GM21576 (cell line): ENCODE measurements around the gene ERCC5.

Source experiments
- ATAC-seq: cut with Tn5 transposase; IDR thresholded peaks from one replicate; pipeline ENCODE4 v1.9.1; 2021; ENCODE audit warnings: mild to moderate bottlenecking, moderate library complexity; ENCODE audit not compliant: unreplicated experiment

ERCC5 gene

GRCh38 chr13:102845630-102846260 lies at the start of gene ERCC5:
Gene ERCC5 (plus strand): TSS chr13:102846032. CDS start chr13:102846267, 235 bp downstream.
- ATAC-seq: peak; percentile 87

DNA sequence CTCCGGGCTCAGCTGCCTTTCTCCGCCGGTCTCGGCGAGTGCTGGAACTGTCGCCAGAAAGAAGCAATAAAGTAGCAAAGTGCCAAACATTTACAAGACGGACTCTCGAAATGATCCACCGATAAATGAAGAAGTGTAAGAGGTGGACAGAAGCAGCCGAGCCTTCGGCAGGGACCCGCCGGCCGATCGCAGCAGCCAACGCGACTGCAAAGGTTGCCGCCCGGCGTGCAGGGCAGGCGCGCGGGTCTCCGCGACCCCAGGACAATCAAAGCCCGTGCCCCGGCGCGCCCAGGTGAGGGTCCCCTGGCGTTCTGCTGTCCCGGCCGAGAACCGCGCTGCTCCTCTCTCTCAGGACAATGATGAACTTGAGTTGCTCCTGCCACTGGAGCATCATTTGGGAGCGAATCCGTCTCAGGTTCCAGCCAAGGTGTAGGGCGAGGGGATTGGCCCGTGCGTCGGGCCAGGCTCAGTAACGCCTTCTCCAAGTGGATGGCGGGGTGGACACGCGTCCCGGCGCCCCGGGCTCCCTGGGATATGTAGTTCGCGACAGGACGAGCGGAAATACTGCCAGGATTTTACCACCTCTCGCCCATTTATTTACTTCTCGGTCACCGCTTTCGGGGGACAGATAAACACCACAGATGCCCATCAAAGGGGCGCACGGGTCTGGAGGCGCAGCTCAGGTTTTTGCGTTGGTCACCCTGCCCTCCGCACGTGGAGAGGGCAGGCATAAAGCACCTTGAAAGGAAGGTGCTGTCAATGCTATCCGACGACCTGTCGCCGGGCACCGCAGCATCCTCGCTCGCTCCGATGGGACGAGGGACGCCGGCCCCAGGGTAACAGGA lies 47.0 kb upstream of the ERCC5 start, which contains the start of the genes BIVM and POGLUT2:
Gene BIVM (plus strand): TSS at position 539 of the 845 bp plus-strand sequence. CDS start 8,149 bp downstream, outside the sequence.
Gene POGLUT2 (minus strand): TSS at position 396 of the 845 bp plus-strand sequence. CDS start 306 bp downstream, at position 90.
- ATAC-seq: peak; percentile 84

- ATAC-seq: peak; percentile 11
Observed at GRCh38 chr13:102799426-102800144, 46.2 kb upstream of the ERCC5 start.

- ATAC-seq: peak; percentile 76
Observed at GRCh38 chr13:102800145-102801041, 45.4 kb upstream of the ERCC5 start.

DNA sequence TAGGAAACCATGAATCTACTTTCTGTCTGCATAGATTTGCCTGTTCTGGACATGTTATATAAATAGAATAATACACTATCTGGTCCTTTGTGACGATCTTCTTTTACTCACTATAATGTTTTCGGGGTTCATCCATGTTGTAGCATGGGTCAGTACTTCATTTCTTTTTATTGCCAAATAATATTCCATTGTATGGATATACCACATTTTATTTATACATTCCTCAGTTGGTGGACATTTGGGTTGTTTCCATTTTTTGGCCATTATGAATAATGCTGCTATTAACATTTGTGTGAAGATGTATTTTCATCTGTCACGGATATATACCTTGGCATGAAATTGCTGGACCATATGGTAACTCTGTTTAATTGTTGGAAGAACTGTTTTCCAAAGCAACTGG lies 40.2 kb upstream of the ERCC5 start:
- ATAC-seq: no peak

- no peak for ATAC-seq
Observed at GRCh38 chr13:102807699-102808098, 38.1 kb upstream of the ERCC5 start.

- ATAC-seq: peak; percentile 43
Observed at GRCh38 chr13:102812611-102813287, 33.1 kb upstream of the ERCC5 start.

GRCh38 chr13:102814025-102814607 lies 31.7 kb upstream of the ERCC5 start:
- ATAC-seq: peak; percentile 57

- no peak for ATAC-seq
Observed at GRCh38 chr13:102814793-102815192, 31.0 kb upstream of the ERCC5 start.

DNA sequence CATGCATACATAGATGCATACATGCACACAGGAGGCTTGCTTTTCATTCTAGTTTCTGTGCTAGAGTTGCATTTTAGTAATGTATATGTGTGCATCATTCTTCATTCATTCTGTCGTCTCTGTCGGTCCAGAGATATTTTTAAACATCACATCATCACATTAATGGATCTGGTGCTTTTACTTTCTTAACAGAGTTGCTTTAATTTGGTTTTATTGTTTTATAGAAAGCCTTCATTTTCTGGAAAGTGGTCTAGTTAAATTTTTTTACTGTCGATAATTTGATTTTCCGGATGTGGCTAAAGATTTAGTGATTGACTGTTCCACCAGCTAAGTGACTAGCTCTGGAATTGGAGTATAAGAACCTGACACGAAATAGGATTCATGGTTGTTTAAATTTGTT lies 30.0 kb upstream of the ERCC5 start:
- ATAC-seq: no peak

DNA sequence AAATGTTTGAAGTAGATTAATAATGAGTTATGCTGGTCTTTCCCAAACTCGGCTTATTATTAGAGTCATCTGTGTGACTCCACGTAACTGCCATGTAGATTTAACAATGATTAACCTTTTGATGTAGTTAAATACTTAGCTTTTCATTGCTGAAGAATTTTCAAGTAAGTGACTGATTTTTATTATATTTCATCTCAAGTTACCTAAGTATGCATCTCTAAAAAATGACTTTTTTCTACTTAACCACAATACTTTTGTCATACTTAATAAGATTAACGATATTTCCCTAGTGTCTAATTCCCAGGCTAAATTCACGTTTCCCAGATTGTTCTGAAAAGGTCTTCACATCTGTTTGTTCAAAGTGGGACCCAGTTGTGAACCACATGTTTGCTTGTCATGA lies 29.1 kb upstream of the ERCC5 start:
- ATAC-seq: no peak

DNA sequence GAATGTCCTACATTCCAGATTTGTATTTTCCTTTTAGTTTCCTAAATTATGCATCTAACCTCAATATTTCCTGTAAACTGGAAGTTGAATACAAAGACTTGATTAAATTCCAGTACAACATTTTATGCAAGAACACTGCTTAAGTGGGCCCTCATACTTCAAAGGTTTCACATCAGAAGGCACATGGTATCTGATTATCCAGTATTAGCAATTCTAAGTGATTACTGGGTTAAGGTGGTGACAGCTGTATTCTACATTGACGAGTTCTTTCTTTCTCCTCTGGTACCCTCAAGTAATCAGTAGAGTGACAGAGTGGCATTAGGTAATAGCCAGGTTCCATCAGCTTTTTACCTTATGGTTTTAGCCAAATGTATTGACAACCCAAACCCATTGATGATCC lies 28.6 kb upstream of the ERCC5 start:
- no peak for ATAC-seq

GRCh38 chr13:102817907-102818306 lies 27.9 kb upstream of the ERCC5 start:
- ATAC-seq: no peak

DNA sequence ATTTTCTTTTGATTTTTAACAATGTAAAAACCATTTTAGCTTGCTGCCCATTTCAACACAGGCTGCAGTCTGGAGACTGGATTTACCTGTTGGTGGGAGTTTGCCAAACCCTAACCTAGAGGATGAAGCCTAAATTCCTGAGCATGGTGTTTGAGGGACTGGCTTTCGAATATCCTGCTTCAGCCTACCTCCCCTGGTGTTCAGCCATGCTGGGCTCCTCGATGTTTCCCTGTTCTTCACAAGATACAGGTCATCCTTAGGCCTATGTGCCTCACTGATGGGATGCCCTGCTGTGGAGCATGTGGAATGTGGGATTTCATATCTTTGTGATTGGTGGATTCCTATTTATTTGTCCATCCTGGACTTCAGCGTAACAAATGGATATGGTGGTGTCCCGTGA lies 20.4 kb upstream of the ERCC5 start:
- no peak for ATAC-seq

GRCh38 chr13:102825921-102826706 lies 19.7 kb upstream of the ERCC5 start:
- no peak for ATAC-seq

GRCh38 chr13:102830646-102831045 lies 15.2 kb upstream of the ERCC5 start:
- ATAC-seq: no peak

- no peak for ATAC-seq
Observed at GRCh38 chr13:102836471-102836870, 9.4 kb upstream of the ERCC5 start.

DNA sequence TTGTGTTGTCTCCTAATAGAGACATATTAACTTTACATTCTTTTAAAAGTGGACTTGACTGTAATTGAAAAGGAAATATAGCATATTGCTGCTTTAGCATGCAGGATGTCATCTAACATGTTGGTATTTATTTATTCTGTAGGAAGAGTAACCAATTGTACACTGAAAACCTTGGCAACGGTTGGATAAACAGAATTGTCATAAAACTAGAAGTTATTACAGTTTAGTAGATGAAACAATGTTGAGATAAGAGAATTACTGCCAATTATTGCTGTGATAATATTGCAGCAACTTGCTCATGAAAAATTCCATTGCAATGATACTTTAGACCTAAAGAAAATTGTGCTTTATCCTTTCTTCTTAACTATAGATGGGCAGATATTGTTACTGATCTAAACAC lies 7.6 kb upstream of the ERCC5 start:
- no peak for ATAC-seq

DNA sequence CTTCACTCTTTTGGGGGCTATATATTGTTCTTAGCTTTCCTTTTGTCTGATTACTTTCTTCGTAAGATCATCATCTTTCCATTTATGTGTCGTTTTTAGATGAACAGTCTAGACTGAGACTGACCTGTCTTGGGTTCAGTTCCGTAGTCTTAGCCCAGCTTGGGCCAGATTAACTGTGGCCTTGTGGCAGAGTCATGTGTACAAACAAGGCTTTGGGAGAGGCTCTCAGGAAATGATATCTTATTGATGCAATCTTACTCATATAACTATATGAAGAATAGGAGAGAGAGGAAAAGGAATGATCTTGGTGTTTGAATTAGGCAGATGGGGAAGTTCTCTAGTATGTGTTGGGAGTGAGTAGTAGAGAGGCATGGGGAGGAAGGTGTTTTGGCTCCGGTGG lies 6.8 kb upstream of the ERCC5 start:
- ATAC-seq: no peak
